ENCODE results near the gene B3GALNT2. TPM values are rescaled to one million over a fixed set of nuclear protein-coding genes. Genes with fewer than 3 reads are reported as not detected.

Gene B3GALNT2
- total RNA-seq, 1 experiment from 2014 or later, result 35.5 TPM

DNA sequence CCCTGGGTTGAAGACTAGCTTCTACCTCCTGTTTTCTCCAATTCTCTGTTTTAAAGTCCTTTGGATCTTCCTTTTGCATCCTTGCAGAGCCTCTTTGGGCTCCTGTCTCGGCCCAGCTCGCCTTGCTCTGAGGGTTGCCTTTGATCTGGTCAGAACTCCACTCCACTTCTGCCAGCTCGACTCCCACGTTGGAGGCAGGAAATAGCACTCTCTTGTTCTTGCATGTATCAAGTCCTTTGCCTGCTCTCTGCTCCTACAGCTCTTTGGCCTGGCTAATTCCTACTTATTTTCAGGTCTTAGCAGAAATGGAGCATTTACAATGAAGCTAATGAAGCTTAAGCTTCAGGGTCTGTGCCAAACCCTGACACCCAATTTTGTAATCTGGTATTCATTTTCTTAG lies 21.1 kb upstream of the B3GALNT2 start:
- Histone ChIP-seq H3K4me3 (ENCODE audit: low read depth, low read length) (no peak overlapping the region), H3K27me3 (replicated peaks; ENCODE audit: control insufficient read depth, insufficient read depth, low read length) (no peaks in the 10 kb centered on the region), H3K4me1 (no peaks in the 10 kb centered on the region), H3K36me3 (ENCODE audit: control insufficient read depth, insufficient read depth, low read length) (no peaks in the 10 kb centered on the region), H3K9me3 (no peaks in the 10 kb centered on the region)
- intact Hi-C loops (cut with micrococcal nuclease; ENCODE audit: unreplicated experiment), result no loop called here
- Mint-ChIP-seq H3K36me3 (ENCODE audit: insufficient read depth, unreplicated experiment) (no peaks in the 10 kb centered on the region), H3K27ac (ENCODE audit: unreplicated experiment) (no peak overlapping the region), H3K4me1 (ENCODE audit: low read depth, unreplicated experiment) (no peaks in the 10 kb centered on the region), H3K27me3 (ENCODE audit: insufficient read depth, unreplicated experiment) (no peaks in the 10 kb centered on the region), H3K9me3 (ENCODE audit: unreplicated experiment) (no peaks in the 10 kb centered on the region), H3K4me3 (ENCODE audit: unreplicated experiment) (no peak overlapping the region)
- BruUV-seq (replicated peaks), result no TSS peak
- no peak for DNase-seq
- ChIA-PET CTCF (interaction anchor here (0.6 to 0.7 kb wide), 2 partner anchors 14 to 233 kb away, joined by 3 to 5 read pairs; no protein-coding TSS in a partner anchor), POLR2A (interaction anchor here (0.5 to 1.1 kb wide), 2 partner anchors 20 to 476 kb away, joined by 3 to 7 read pairs; no protein-coding TSS in a partner anchor)
- TF ChIP-seq, protein P1, sequence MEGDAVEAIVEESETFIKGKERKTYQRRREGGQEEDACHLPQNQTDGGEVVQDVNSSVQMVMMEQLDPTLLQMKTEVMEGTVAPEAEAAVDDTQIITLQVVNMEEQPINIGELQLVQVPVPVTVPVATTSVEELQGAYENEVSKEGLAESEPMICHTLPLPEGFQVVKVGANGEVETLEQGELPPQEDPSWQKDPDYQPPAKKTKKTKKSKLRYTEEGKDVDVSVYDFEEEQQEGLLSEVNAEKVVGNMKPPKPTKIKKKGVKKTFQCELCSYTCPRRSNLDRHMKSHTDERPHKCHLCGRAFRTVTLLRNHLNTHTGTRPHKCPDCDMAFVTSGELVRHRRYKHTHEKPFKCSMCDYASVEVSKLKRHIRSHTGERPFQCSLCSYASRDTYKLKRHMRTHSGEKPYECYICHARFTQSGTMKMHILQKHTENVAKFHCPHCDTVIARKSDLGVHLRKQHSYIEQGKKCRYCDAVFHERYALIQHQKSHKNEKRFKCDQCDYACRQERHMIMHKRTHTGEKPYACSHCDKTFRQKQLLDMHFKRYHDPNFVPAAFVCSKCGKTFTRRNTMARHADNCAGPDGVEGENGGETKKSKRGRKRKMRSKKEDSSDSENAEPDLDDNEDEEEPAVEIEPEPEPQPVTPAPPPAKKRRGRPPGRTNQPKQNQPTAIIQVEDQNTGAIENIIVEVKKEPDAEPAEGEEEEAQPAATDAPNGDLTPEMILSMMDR (IDR thresholded peaks at IDR 0.05; ENCODE audit: insufficient read depth in 1 of 2, low read depth in 1 of 2, low read length in 1 of 2, severe bottlenecking in 1 of 2, unreplicated experiment in 1 of 2), result no peak

DNA sequence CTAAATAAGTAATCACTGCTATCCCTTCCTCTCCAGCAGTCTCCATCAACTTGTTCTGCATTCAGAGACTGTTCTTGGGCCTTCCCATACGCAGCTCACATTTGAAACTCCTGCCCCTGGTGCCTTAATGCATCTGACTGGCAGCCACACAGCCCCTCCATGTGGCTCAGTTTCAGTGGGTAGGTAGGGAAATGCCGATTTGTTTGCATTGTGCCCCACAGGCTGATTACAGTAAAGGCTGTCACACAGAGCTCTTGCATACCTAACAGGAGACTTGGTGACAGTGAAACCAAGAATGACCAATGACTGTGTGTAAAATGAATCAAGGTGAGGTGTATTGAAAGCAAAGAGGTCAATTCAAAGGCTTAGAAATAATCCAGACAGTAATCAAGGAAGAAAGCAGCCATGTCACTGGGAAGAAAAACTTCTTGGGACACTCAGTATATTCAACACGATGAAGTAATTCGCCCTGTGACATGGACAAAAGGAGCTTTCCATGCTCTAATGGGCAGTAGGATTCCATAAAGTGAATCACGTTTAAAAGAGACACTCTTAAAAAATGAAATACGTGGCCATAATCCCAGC lies 12.7 kb upstream of the B3GALNT2 start:
- H3K4me1 ChIP-seq, result no peaks in the 10 kb centered on the region
- H3K4me3 Mint-ChIP-seq (ENCODE audit: unreplicated experiment), result no peak overlapping the region
- no peaks in the 10 kb centered on the region for H3K27me3 ChIP-seq (replicated peaks; ENCODE audit: control insufficient read depth, insufficient read depth, low read length)
- no peaks in the 10 kb centered on the region for H3K36me3 Mint-ChIP-seq (ENCODE audit: insufficient read depth, unreplicated experiment)
- H3K4me3 ChIP-seq (ENCODE audit: low read depth, low read length), result no peak overlapping the region
- no peak for DNase-seq
- intact Hi-C loops (cut with micrococcal nuclease; ENCODE audit: unreplicated experiment), result no loop called here
- H3K4me1 Mint-ChIP-seq (ENCODE audit: low read depth, unreplicated experiment), result no peaks in the 10 kb centered on the region
- TF ChIP-seq, protein P1 (IDR thresholded peaks at IDR 0.05; ENCODE audit: insufficient read depth in 1 of 2, low read depth in 1 of 2, low read length in 1 of 2, severe bottlenecking in 1 of 2, unreplicated experiment in 1 of 2), result no peak
- H3K9me3 Mint-ChIP-seq (ENCODE audit: unreplicated experiment), result no peaks in the 10 kb centered on the region
- no peaks in the 10 kb centered on the region for H3K27me3 Mint-ChIP-seq (ENCODE audit: insufficient read depth, unreplicated experiment)
- no peak overlapping the region for H3K27ac Mint-ChIP-seq (ENCODE audit: unreplicated experiment)
- no peaks in the 10 kb centered on the region for H3K36me3 ChIP-seq (ENCODE audit: control insufficient read depth, insufficient read depth, low read length)
- BruUV-seq (replicated peaks), result no TSS peak
- ChIA-PET CTCF (no interaction called here), POLR2A (interaction anchor here (0.5 kb wide), 1 partner anchor 793 kb away, joined by 4 read pairs; no protein-coding TSS in a partner anchor)
- no peaks in the 10 kb centered on the region for H3K9me3 ChIP-seq

DNA sequence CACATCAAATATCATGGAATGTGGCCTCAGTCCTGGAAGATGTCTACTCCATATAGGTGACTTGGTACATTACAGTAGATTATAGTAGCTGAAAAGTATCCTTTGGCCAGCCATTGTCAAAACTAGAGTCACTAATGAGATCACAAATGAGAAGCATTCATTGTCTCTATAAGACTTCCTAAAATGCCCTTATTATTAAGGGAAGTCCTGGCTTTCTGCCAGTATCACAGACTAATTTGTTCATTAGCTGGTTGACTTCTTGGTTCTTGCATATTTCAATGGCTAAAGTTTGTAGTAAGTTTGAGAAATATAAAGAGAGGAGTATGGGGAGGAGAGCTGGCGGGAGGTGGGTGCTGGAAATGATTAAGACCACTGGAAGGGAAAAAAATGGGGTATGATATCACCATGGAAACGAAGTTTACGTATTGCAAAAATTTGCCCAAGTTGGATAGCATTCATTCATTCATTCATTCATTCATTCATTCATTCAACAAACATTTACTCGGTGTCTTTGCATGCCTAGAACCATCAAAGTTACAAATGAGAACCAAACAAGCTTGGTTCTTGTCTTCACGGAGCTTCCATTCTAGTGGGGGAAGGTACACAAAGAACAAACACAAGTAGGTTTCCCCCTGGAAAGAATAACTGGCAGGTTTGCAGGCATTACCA lies 11.7 kb upstream of the B3GALNT2 start:
- Mint-ChIP-seq H3K4me1 (ENCODE audit: low read depth, unreplicated experiment) (no peaks in the 10 kb centered on the region), H3K9me3 (ENCODE audit: unreplicated experiment) (no peaks in the 10 kb centered on the region), H3K36me3 (ENCODE audit: insufficient read depth, unreplicated experiment) (no peaks in the 10 kb centered on the region), H3K4me3 (ENCODE audit: unreplicated experiment) (no peak overlapping the region), H3K27ac (ENCODE audit: unreplicated experiment) (no peak overlapping the region), H3K27me3 (ENCODE audit: insufficient read depth, unreplicated experiment) (no peaks in the 10 kb centered on the region)
- Histone ChIP-seq H3K36me3 (ENCODE audit: control insufficient read depth, insufficient read depth, low read length) (no peaks in the 10 kb centered on the region), H3K4me1 (no peaks in the 10 kb centered on the region), H3K4me3 (ENCODE audit: low read depth, low read length) (no peak overlapping the region), H3K9me3 (no peaks in the 10 kb centered on the region), H3K27me3 (replicated peaks; ENCODE audit: control insufficient read depth, insufficient read depth, low read length) (no peaks in the 10 kb centered on the region)
- no peak for DNase-seq
- intact Hi-C loops (cut with micrococcal nuclease; ENCODE audit: unreplicated experiment), result loop anchor here (2.0 kb wide), 1 partner anchor 327 kb away; no protein-coding TSS in a partner anchor
- POLR2A ChIA-PET, result no interaction called here
- no TSS peak for BruUV-seq (replicated peaks)
- TF ChIP-seq, protein P1 (IDR thresholded peaks at IDR 0.05; ENCODE audit: insufficient read depth in 1 of 2, low read depth in 1 of 2, low read length in 1 of 2, severe bottlenecking in 1 of 2, unreplicated experiment in 1 of 2), result no peak
- CTCF ChIA-PET, result interaction anchor here (1.1 kb wide), 1 partner anchor 83 kb away, joined by 4 read pairs; no protein-coding TSS in a partner anchor

All from Caco-2 (cell line).